ENCODE results near the gene C7orf25.

The C7orf25 gene

GRCh38 chr7:42911454-42912447 lies at the start of gene C7orf25:
Gene C7orf25, minus strand, starts transcription at chr7:42912070. Its CDS starts 1,170 bp downstream, at chr7:42910900.
- DNase-seq (ENCODE audit: low read depth): peak; percentile 93

DNA sequence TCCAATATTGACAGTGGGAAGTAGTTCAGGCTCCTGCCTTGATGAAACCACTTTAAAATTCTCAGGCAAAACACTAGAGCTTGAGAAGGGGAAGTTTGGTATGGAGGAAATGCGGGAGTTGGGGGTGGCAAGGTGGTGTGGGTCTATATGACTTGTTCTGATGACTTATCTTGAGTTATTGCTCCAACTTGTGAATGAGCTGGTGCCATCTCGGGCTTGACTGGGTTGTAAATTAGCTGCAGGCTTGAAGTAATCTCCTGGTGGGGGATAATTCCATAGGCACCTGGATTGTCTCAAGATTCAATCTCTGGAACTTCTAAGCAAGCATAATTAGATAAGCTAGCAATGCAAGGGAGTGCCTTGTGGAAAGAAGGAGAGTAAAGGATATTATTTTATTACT lies 49.3 kb upstream of the C7orf25 start:
- DNase-seq (ENCODE audit: low read depth): no peak

DNA sequence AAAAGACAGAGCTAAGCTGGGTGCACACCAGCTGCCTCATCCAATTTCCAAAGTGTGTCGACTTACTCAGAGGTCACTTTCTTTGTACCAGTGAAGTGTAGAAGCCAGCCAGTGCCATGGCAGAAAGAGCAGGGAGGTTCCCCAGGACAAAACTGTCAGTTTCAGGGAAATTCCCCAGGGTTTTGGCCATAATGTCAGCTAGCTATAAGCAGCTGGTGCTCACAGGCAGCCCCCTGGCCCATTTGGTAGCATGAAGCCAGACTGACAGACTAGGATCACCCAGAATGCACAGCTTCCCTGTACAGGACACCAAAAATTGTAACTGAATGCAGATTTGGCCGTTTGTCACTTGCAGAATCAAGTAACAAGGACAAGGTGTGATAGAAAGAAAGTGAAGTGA lies 48.9 kb upstream of the C7orf25 start:
- no peak for DNase-seq (ENCODE audit: low read depth)

DNA sequence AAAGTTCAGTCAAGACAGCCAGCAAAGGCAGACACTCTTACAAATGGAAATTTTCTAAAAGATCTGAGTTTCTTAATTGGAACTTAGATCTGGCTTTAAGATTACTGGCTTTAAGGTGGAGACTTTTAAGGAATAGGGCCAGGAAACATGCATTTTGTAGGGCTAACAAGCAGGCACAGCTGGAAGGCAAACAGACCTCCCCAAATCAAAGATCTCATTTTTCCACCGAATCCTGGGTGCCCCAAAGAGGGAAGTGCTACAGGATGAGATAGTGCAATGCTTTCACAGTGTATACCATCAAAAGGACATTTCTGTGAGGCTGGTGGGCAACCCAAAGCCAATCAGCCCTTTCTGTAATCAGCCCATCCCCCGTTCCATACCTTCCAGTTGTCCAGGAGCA lies 47.7 kb upstream of the C7orf25 start:
- no peak for DNase-seq (ENCODE audit: low read depth)

DNA sequence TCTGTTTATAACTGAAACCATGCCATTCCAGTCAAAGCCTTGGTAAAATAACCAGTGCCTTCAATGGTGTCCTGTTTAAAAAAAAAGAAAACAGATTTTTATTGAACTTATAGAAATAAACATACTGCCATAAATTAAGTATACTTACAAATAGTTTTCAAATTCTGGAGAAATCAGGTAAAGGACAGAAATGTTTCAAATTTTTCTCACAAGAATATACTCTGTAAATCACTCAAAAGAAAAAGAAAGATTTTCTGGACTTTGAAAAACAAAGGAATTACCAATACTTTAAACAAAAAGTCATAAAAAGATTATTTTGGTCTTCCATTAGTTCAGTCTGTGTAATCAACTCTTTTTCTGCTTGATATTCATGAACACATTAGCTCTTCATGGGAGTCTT lies 44.2 kb upstream of the C7orf25 start:
- no peak for DNase-seq (ENCODE audit: low read depth)

DNA sequence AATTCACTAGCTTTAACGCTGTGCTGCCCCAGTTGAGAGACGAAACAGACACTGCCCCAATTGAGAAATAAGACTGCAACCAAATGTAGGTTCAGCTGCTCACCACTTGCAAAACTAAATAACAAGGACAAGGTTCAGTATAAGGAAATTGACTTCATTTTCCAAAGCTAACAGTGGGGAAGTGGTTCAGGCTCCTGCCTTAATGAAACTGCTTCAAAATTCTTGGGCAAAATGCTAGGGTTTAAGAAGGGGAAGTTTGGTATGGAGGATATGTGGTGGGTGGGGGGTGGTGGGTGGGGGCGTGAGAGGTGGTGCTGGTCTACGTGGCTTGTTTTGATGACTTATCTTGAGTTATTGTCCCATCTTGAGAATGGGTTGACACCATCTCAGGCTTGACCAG lies 42.1 kb upstream of the C7orf25 start:
- no peak for DNase-seq (ENCODE audit: low read depth)

DNA sequence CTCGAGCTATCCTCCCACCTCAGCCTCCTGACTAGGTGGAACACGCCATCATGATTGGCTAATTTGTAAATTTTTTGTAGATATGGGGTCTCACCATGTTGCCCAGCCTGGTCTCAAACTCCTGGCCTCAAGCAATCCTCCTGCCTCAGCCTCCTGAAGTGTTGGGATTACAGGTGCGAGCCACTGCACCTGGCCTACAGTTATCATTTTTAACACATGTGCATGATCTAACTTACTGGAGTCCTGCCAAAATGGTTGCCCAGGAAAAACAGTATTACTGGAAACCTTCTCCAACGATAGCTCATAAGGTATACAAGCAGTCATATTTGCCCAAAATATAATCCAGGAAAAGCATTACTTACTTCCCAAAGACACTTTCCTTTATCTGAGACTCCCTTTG lies 40.5 kb upstream of the C7orf25 start:
- DNase-seq (ENCODE audit: low read depth): no peak

DNA sequence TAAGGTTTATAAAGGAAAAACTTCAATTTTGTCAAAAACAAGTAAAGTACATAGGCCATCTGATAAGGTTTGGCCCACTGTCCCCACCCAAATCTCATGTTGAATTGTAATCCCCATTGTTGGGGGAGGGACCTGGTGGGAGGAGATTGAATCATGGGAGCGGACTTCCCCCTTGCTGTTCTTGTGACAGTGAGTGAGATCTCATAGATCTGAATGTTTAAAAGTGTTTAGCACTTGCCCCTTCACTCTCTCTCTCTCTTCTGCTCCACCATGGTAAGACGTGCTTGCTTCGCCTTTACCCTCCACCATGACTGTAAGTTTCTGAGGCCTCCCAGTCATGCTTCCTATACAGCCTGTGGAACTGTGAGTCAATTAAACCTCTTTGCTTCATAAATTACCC lies 38.5 kb upstream of the C7orf25 start:
- no peak for DNase-seq (ENCODE audit: low read depth)

- no peak for DNase-seq (ENCODE audit: low read depth)
Measured at GRCh38 chr7:42947521-42947920, 35.7 kb upstream of the C7orf25 start.

DNA sequence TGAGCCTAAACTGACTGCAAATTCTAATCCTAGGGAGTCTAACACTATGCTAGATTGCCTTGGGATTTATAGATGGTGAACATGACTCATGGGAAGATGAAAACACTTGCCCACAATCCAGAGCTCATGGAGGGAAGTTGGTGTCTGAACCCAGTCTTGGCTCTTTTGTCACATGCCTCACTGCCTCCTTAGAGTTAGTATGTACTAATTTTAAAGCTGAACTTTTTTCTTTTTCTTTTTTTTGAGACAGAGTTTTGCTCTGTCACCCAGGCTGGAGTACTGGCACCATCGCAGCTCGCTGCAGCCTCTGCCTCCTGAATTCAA lies 34.7 kb upstream of the C7orf25 start:
- DNase-seq (ENCODE audit: low read depth): no peak

GRCh38 chr7:42945821-42946626 lies 34.2 kb upstream of the C7orf25 start:
- no peak for DNase-seq (ENCODE audit: low read depth)

DNA sequence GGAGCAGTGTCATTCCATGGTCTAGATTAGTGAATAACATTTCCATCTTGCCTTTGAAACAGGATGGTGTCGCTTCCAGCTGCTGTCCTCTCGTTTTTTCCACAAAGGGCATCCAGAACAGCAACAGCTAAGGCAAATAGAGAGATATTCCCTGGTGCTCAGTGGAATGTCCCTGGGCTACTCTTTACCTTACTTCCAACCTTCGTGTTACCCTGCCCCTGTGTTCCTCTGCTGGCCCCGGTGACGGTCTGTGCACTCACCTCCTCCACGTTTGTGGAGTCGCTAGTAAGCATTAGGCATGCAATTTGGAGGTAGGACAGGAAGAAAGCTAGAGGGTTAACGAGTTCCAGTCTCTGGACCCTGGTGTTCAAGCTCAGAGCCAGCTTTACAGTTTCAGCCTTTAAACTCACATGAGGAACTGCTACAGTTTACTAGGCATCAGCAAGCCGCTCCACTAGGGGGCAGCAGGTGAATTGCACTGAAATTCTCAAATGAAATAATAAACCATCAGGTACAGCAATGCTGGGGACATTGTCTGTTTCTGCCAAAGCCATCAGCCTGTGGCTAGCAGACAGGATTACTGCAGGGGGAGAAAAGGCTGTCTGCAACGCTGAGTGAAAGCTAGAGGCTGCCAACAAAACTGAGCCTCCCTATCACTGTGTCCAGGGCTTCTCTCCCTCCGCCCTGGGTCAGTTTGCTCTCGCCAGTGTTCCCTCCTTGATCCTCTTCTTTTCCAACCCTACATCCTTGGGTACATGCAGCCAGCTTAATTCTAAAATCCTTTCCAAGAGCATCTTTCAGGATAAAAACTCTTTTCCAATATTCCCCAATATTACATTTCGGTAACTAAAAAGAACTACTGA lies 29.3 kb upstream of the C7orf25 start:
- peak; percentile 9 for DNase-seq (ENCODE audit: low read depth)

- no peak for DNase-seq (ENCODE audit: low read depth)
Measured at GRCh38 chr7:42939457-42940240, 27.8 kb upstream of the C7orf25 start.

GRCh38 chr7:42935861-42936260 lies 24.0 kb upstream of the C7orf25 start:
- no peak for DNase-seq (ENCODE audit: low read depth)

- DNase-seq (ENCODE audit: low read depth): no peak
Measured at GRCh38 chr7:42934291-42934690, 22.4 kb upstream of the C7orf25 start.

DNA sequence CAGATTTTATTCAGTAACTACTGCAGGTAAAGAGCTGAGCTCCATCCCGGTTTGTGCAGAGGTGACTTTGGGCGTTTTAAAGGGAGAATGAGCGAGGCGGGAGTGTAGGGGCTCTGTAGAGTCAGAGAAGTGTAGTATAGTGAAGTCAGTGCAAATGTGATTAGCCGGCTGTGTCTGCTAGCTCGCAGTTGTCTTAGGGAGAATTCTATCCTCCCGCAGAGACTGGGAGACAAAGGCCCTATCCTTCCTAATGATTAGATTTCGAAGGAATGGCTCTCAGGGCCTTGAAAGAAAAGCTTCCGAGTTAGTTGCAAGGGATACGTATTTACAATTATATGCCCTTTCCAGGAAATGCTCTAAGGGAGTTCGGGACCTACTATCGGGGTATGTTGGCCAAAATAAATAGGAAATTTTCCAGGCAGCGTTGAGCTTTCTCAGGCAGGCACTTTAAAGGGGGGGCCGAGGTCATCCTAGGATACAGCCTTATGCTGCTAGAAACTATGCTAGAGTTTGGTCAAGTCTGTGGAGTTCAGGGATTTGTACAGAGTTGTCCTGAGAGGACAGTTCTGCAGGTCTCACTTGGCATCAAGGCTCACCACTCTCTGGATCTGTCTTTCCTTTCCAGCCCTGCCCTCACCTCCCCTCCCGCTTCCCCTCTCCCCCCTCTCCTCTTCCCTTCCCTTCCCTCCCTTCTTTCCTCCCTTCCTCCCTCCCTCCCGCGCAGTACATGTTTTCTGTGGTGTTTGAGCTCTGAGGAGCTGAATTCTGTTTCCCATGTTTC lies 21.1 kb upstream of the C7orf25 start:
- DNase-seq (ENCODE audit: low read depth): no peak

DNA sequence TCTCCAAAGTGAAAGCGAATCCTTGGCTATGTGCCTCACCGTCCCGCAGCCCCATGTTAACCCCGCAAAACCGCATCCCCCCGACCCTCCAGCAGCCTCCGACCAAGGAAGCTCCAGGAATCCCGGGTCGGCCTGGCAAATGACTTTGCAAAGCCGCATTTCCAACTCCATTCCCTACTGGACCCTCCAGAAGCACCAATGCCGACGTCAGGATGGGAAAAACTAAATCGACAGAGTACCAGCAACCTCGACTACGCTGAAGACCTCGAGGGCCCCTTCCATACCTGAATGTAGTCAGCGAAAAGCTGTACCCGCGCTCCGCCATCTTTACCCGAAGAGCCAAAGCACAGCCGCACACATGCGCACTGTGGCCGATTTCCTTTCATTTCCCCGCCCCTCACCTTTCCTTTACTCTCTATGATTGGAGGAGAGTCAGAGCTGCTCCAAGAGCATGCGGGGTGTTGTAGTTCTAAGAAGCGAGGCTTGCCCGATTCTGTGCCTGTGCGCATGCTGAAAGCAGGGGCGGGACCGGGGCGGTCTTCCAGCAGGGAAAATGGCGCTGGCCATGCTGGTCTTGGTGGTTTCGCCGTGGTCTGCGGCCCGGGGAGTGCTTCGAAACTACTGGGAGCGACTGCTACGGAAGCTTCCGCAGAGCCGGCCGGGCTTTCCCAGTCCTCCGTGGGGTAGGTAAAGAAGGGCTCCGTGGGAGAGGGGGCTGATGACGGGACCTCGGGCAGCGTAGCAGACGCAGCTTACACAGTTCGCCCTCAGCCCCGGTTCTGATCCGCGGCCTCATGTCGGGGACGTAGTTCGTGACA lies 20.2 kb upstream of the C7orf25 start, which contains the start of the genes MRPL32 and PSMA2:
MRPL32 (plus strand) TSS at position 543 of the 818 bp plus-strand sequence; CDS start at position 554, 11 bp downstream.
PSMA2 (minus strand) TSS at position 341 of the 818 bp plus-strand sequence; CDS start at position 325, 16 bp downstream.
- DNase-seq (ENCODE audit: low read depth): peak; percentile 93

DNA sequence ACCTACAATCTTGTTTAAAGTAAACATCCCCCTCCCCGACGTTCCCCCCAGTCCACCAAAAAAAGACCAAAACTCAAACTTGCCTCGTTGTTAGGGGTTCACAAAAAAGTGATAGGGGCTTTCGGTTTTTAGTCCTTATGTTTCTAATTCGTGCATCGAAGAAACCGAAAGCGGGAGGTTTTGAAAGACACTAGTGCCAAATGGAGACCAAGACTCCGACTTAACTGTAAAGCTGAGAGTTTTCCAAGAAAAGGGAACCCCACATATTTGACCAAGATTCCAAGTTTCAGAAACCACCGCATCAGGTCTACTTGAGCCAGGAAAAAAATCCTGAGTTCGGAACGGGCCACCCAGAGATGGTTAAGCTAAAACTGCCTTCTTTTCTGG lies 19.6 kb upstream of the C7orf25 start:
- no peak for DNase-seq (ENCODE audit: low read depth)

- no peak for DNase-seq (ENCODE audit: low read depth)
Measured at GRCh38 chr7:42930889-42931288, 19.0 kb upstream of the C7orf25 start.

Data from T-helper 22 cell (primary cell).